Ovary (tissue), 9 donors: ENCODE results near the gene MAP4K2. TPM values are rescaled to one million over a fixed set of nuclear protein-coding genes. Genes with fewer than 3 reads are reported as not detected.

ENCODE experiments used
- DNase-seq, 5 donors: peaks; one replicate each; pipeline ENCODE4 v3.0.0-alpha.2; 2019 to 2020
- H3K27ac ChIP-seq, 2 donors: fragments of 200-600 bp; one replicate each; pipeline versions ENCODE4 v1.5.1 to v1.8.0; 2019 to 2022
- H3K27me3 ChIP-seq: fragments of 200-600 bp; one replicate; pipeline ENCODE4 v1.8.0; 2022
- H3K36me3 ChIP-seq: fragments of 200-600 bp; sonication (generic); one replicate; pipeline ENCODE4 v1.5.1; 2019
- H3K4me1 ChIP-seq: one replicate; pipeline ENCODE4 v1.8.1; 2013; ENCODE audit warnings: mild to moderate bottlenecking, moderate library complexity; ENCODE audit not compliant: insufficient read depth
- H3K4me3 ChIP-seq: fragments of 200-600 bp; sonication (generic); one replicate; pipeline ENCODE4 v1.5.1; 2017
- H3K9me3 ChIP-seq, 2 donors: fragments of 200-600 bp in 1 of 2; sonication (generic) in 1 of 2; one replicate each; pipeline versions ENCODE4 v1.5.1 to v1.8.1; 2013 to 2019; ENCODE audit warnings: mild to moderate bottlenecking in 1 of 2, moderate library complexity in 1 of 2
- EP300 ChIP-seq: sonication (generic); formaldehyde crosslinking; IDR thresholded peaks from one replicate; pipeline ENCODE4 v1.6.1; 2017; ENCODE audit warnings: antibody characterized with exemption
- POLR2A ChIP-seq: fragments of 450-650 bp; IDR thresholded peaks from one replicate; pipeline ENCODE4 v1.6.1; 2017; ENCODE audit warnings: antibody characterized with exemption, mild to moderate bottlenecking, moderate library complexity
- WGBS, 3 donors: extraction: QIAGEN DNeasy Blood & Tissue Kit in 1 of 3; methylation state at CpG; one replicate each; pipeline versions ENCODE4 v1.1.5 to v1.1.7; 2013 to 2017; 5-methylcytosine and 5-hydroxymethylcytosine counted together
- intact Hi-C, 4 donors: fragments of 100-400 bp; cut with DNase I; formaldehyde crosslinking; loops; one replicate each; pipeline versions ENCODE4 v1.11.0 to v1.15.1; 2022 to 2023
- polyA plus RNA-seq, 2 donors: library from polyadenylated mRNA; stranded (reverse); fragments of 200-250 nt in 1 of 2; fragments of 350-450 nt in 1 of 2; fragmentation: Illumina TruSeq in 1 of 2; extraction: RNeasy Lipid Tissue Mini Kit (QIAGEN cat#74804) in 1 of 2; gene quantifications; one replicate each; pipeline ENCODE4 v1.2.3, GENCODE V29; 2013 to 2014
- total RNA-seq, 7 donors: library from RNA; depleted of rRNA in 2 of 7; stranded (reverse); fragments of >200 nt in 2 of 7; fragmentation: NEBNext Ultra II Directional in 3 of 7; extraction: Animal tissue kit (Norgen Biotek cat#: 25700) in 3 of 7; gene quantifications; one replicate each; pipeline versions ENCODE4 v1.1.0 to v1.2.4, GENCODE V29; 2016 to 2023
- TF ChIP-seq, protein P1 (sequence below), 3 donors: fragments of 450-650 bp in 2 of 3; fragments of 200-600 bp in 1 of 3; IDR thresholded peaks; one replicate each; pipeline versions ENCODE4 v1.5.1 to v1.8.0; 2016 to 2022; ENCODE audit warnings: antibody characterized with exemption in 3 of 3, mild to moderate bottlenecking in 1 of 3
- donor health status: DM: no; HTN: no; CAD: no; lungs with moderate emphysema.
- donor health status: DM: no; HTN: no; CAD: no.
- donor health status: Bipolar disorder and iron deficiency.
- donor health status: DM: yes; HTN: yes; CAD: no.
- donor health status: DM: no; HTN: no; CAD: no.
- donor health status: DM: yes; HTN: yes; CAD: no.

Gene MAP4K2
- total and polyA plus RNA-seq, 9 donors: 2.3 to 15.5 (median 11.4) TPM

- no peak overlapping the region for H3K4me3 ChIP-seq
- H3K36me3 ChIP-seq: no peaks in the 10 kb centered on the region
- H3K27me3 ChIP-seq: no peaks in the 10 kb centered on the region
- WGBS, 3 donors: 87 to 91% (median 88%) methylated on average over 7 of the region's 7 CpGs
- H3K27ac ChIP-seq: no peak overlapping the region
- DNase-seq: no peak
- intact Hi-C loops: no loop called here
- H3K4me1 ChIP-seq: no peaks in the 10 kb centered on the region
- H3K9me3 ChIP-seq: no peaks in the 10 kb centered on the region
- TF ChIP-seq POLR2A: no peak
- TF ChIP-seq, protein P1, sequence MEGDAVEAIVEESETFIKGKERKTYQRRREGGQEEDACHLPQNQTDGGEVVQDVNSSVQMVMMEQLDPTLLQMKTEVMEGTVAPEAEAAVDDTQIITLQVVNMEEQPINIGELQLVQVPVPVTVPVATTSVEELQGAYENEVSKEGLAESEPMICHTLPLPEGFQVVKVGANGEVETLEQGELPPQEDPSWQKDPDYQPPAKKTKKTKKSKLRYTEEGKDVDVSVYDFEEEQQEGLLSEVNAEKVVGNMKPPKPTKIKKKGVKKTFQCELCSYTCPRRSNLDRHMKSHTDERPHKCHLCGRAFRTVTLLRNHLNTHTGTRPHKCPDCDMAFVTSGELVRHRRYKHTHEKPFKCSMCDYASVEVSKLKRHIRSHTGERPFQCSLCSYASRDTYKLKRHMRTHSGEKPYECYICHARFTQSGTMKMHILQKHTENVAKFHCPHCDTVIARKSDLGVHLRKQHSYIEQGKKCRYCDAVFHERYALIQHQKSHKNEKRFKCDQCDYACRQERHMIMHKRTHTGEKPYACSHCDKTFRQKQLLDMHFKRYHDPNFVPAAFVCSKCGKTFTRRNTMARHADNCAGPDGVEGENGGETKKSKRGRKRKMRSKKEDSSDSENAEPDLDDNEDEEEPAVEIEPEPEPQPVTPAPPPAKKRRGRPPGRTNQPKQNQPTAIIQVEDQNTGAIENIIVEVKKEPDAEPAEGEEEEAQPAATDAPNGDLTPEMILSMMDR (IDR thresholded peaks at IDR 0.05): no peak
- no peak for TF ChIP-seq EP300
Observed at GRCh38 chr11:64753019-64753379, 50.0 kb downstream of the MAP4K2 start.

- no peaks in the 10 kb centered on the region for H3K36me3 ChIP-seq
- intact Hi-C loops: no loop called here
- H3K9me3 ChIP-seq: no peaks in the 10 kb centered on the region
- no peak for DNase-seq
- no peak overlapping the region for H3K4me3 ChIP-seq
- H3K4me1 ChIP-seq: no peaks in the 10 kb centered on the region
- no peaks in the 10 kb centered on the region for H3K27me3 ChIP-seq
- no peak overlapping the region for H3K27ac ChIP-seq
- 57 to 67% (median 60%) methylated on average over 14 of the region's 14 CpGs for WGBS, 3 donors
- TF ChIP-seq POLR2A: no peak
- TF ChIP-seq EP300: no peak
- TF ChIP-seq, protein P1 (IDR thresholded peaks at IDR 0.05): no peak
Observed at GRCh38 chr11:64752175-64752970, 50.6 kb downstream of the MAP4K2 start.

DNA sequence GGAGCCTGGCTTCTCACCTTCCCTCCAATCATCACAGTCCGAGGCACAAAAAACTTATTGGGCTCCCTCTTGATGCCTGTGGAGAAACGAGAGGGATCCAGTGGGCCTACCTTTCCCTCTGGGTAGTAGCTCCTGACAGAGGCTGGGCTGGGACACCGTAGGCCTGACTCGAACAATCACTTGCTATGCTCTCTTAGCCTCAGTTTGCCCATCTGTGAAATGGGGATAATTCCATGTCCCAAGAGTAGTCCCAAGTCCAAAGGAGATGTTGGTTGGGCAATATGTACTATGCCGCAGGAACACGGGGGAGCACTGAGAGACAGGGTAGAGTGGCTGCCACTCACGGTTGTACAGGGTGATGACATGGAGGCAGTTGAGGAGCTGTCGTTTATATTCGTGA, 51.4 kb downstream of the MAP4K2 start:
- Histone ChIP-seq H3K36me3 (no peaks in the 10 kb centered on the region), H3K27me3 (no peaks in the 10 kb centered on the region), H3K27ac (no peak overlapping the region), H3K4me1 (no peaks in the 10 kb centered on the region), H3K9me3 (no peaks in the 10 kb centered on the region), H3K4me3 (no peak overlapping the region)
- 85 to 96% (median 96%) methylated on average over 9 of the region's 9 CpGs for WGBS, 3 donors
- intact Hi-C loops: no loop called here
- TF ChIP-seq EP300 (no peak), POLR2A (no peak)
- TF ChIP-seq, protein P1 (IDR thresholded peaks at IDR 0.05): no peak
- DNase-seq: no peak

DNA sequence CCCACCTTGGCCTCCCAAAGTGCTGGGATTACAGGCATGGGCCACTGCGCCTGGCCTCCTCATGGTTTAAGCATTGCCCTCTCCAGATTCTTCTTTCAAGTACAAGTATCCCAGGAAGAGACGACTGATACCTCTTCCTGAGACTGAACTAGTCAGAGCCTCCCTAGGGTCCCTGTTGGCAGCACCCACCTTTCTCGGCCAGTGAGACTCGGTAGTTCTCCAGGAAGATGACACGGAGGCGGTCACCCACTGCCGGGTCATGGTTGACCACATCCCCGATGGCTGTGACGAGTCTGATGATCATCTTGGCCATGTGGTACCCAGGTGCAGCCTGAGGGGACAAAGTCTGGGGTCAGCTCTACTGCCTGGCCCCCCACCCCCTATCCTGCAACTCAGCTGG, 51.9 kb downstream of the MAP4K2 start:
- H3K36me3 ChIP-seq: no peaks in the 10 kb centered on the region
- no peaks in the 10 kb centered on the region for H3K27me3 ChIP-seq
- H3K4me1 ChIP-seq: no peaks in the 10 kb centered on the region
- no peak overlapping the region for H3K27ac ChIP-seq
- intact Hi-C loops: no loop called here
- H3K4me3 ChIP-seq: no peak overlapping the region
- TF ChIP-seq, protein P1 (IDR thresholded peaks at IDR 0.05): no peak
- no peak for TF ChIP-seq EP300
- TF ChIP-seq POLR2A: no peak
- whole genome bisulfite sequencing, 3 donors: 93 to 96% (median 95%) methylated on average over 9 of the region's 9 CpGs
- no peak for DNase-seq
- H3K9me3 ChIP-seq: no peaks in the 10 kb centered on the region
